OCI-LY7 (cell line): ENCODE results near the gene ZDHHC1. TPM values are rescaled to one million over a fixed set of nuclear protein-coding genes. Genes with fewer than 3 reads are reported as not detected.

Source experiments
- BruUV-seq: library from RNA; stranded (reverse); fragments of 400-500 nt; replicated peaks from 2 replicates; lab custom pipeline; 2021; lab: Mats Ljungman, UMichigan
- CTCF ChIA-PET: fragments of 300-600 bp; sonication (Branson Sonifier 250); formaldehyde crosslinking; loops from one replicate; lab custom pipeline; 2022; ENCODE audit warnings: antibody characterized with exemption; ENCODE audit not compliant: unreplicated experiment; lab: Charles Lee
- POLR2A ChIA-PET: fragments of 300-600 bp; sonication (Branson Sonifier 250); formaldehyde crosslinking; loops from one replicate; lab custom pipeline; 2022; ENCODE audit warnings: antibody characterized with exemption; lab: Charles Lee
- DNase-seq: peaks from one replicate; pipeline ENCODE4 v3.0.0-alpha.2; 2015; ENCODE audit warnings: low spot score
- H2AFZ ChIP-seq: fragments of 200-600 bp; sonication (generic), shearing (Covaris generic); 2 replicates; pipeline ENCODE4 v1.6.1; 2014; ENCODE audit warnings: mild to moderate bottlenecking, antibody characterized with exemption, low read length, moderate library complexity
- H3K27ac ChIP-seq: fragments of 200-600 bp; sonication (generic); 2 replicates; pipeline ENCODE4 v1.5.1; 2014; ENCODE audit warnings: mixed run types, low read depth, mild to moderate bottlenecking, moderate library complexity, low read length, inconsistent platforms; ENCODE audit not compliant: poor library complexity, severe bottlenecking
- H3K36me3 ChIP-seq: fragments of 200-600 bp; sonication (generic); 2 replicates; pipeline ENCODE4 v1.6.1; 2014; ENCODE audit warnings: mild to moderate bottlenecking, antibody characterized with exemption, low read length, moderate library complexity, mixed read lengths; ENCODE audit not compliant: insufficient read depth
- H3K4me1 ChIP-seq: fragments of 200-600 bp; sonication (generic); 2 replicates; pipeline ENCODE4 v1.5.1; 2014; ENCODE audit warnings: mild to moderate bottlenecking, low read length; ENCODE audit not compliant: insufficient read depth, poor library complexity, severe bottlenecking
- H3K4me2 ChIP-seq: fragments of 200-600 bp; sonication (generic); 2 replicates; pipeline ENCODE4 v1.6.1; 2014; ENCODE audit warnings: mild to moderate bottlenecking, low read length
- H3K4me3 ChIP-seq: fragments of 200-600 bp; sonication (generic); 2 replicates; pipeline ENCODE4 v1.5.1; 2014; ENCODE audit warnings: mild to moderate bottlenecking, low read depth, low read length; ENCODE audit not compliant: poor library complexity, severe bottlenecking
- H3K79me2 ChIP-seq: fragments of 200-600 bp; sonication (generic); 2 replicates; pipeline ENCODE4 v1.6.1; 2016; ENCODE audit warnings: low read depth, mild to moderate bottlenecking, low read length, moderate library complexity, mixed read lengths; ENCODE audit not compliant: insufficient read depth
- H3K9me2 ChIP-seq: fragments of 200-600 bp; sonication (generic); 2 replicates; pipeline ENCODE4 v1.6.1; 2016; ENCODE audit warnings: mild to moderate bottlenecking, low read length, mixed read lengths; ENCODE audit not compliant: insufficient read depth
- H3K9me3 ChIP-seq: fragments of 200-600 bp; sonication (generic); 2 replicates; pipeline ENCODE4 v1.6.1; 2014; ENCODE audit warnings: mild to moderate bottlenecking, mixed run types, low read length, mixed read lengths
- H4K20me1 ChIP-seq: fragments of 200-600 bp; sonication (generic); 2 replicates; pipeline ENCODE4 v1.6.1; 2014; ENCODE audit warnings: mild to moderate bottlenecking, antibody characterized with exemption, low read length, moderate library complexity, mixed read lengths; ENCODE audit not compliant: insufficient read depth
- EZH2phosphoT487 ChIP-seq: fragments of 200-600 bp; sonication (generic); IDR thresholded peaks from 2 replicates; pipeline ENCODE4 v1.6.1; 2018; ENCODE audit warnings: low read depth, borderline replicate concordance, mild to moderate bottlenecking, mixed run types, antibody characterized with exemption, low read length, moderate library complexity, mixed read lengths
- intact Hi-C: fragments of 100-400 bp; cut with micrococcal nuclease; formaldehyde crosslinking; loops from one replicate; pipeline ENCODE4 v1.10.0; 2022; ENCODE audit not compliant: unreplicated experiment
- total RNA-seq, 2 experiments: library from RNA; depleted of rRNA in 1 of 2; stranded (reverse); fragments of >200 nt in 1 of 2; shearing (Covaris generic) in 1 of 2; gene quantifications; 2 replicates each; pipeline ENCODE4 v1.2.3, GENCODE V29; 2014 to 2022
- TF ChIP-seq, protein P1 (sequence below): fragments of 200-600 bp; sonication (generic); conservative IDR thresholded peaks from 2 replicates; pipeline ENCODE4 v1.5.1; 2014; ENCODE audit warnings: mild to moderate bottlenecking, antibody characterized with exemption, low read length, moderate library complexity, mixed read lengths

Gene ZDHHC1
- total RNA-seq, 2 experiments from 2014 or later = not detected

DNA sequence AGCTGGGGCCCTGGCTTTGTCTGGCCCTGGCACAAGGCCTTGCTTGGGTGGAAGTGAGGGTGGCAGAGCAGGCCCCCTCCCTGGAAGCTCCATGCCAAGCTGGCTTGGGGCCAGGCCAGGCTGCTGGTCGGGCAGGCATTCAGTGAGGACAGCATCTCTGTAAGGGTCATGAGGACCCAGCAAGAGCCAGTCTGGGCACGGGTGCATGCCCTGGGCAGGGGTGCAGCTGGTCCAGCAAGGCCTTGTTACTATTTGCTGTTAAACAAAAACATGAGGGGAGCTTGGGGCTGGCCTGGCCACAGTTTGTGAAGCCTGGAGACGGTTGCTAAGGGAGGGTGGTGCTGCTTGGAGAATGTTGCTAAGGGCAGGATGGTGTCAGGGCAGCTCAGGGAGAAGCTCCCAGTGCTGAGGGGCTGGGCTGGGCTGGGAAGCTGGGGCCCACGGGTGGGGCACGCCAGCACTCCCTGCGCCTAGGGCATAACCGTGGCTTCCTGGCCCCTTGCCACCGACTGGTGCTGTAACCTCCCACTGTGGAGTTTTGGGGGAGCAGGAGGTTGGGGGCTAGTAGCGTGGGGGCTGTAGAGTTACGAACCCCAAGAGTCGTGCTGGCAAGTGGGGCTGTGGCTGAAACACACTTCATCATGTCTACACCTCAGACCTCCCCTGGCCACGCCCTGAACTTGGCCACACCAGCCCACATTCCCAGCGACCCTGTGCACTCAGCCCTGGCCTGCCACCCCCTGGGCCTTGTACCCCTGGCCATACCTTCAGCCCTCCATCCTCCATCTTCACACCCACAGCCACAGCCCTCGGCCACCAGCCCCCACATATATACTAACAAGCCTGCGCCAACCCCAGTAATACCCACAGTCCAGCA is 24.6 kb downstream of the ZDHHC1 start:
- H3K27ac ChIP-seq = no peak overlapping the region
- POLR2A ChIA-PET = interaction anchor here (0.5 kb wide), 1 partner anchor 851 kb away, joined by 6 read pairs; no protein-coding TSS in a partner anchor
- H3K4me3 ChIP-seq = no peak overlapping the region
- H3K79me2 ChIP-seq = no peaks in the 10 kb centered on the region
- CTCF ChIA-PET = no interaction called here
- no peaks in the 10 kb centered on the region for H3K9me2 ChIP-seq
- H3K9me3 ChIP-seq = no peaks in the 10 kb centered on the region
- no peak for DNase-seq
- intact Hi-C loops = no loop called here
- H2AFZ ChIP-seq = no peak overlapping the region
- BruUV-seq = no TSS peak
- no peaks in the 10 kb centered on the region for H4K20me1 ChIP-seq
- TF ChIP-seq, protein P1, sequence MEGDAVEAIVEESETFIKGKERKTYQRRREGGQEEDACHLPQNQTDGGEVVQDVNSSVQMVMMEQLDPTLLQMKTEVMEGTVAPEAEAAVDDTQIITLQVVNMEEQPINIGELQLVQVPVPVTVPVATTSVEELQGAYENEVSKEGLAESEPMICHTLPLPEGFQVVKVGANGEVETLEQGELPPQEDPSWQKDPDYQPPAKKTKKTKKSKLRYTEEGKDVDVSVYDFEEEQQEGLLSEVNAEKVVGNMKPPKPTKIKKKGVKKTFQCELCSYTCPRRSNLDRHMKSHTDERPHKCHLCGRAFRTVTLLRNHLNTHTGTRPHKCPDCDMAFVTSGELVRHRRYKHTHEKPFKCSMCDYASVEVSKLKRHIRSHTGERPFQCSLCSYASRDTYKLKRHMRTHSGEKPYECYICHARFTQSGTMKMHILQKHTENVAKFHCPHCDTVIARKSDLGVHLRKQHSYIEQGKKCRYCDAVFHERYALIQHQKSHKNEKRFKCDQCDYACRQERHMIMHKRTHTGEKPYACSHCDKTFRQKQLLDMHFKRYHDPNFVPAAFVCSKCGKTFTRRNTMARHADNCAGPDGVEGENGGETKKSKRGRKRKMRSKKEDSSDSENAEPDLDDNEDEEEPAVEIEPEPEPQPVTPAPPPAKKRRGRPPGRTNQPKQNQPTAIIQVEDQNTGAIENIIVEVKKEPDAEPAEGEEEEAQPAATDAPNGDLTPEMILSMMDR = no peak
- TF ChIP-seq EZH2phosphoT487 = no peak
- H3K4me1 ChIP-seq = no peaks in the 10 kb centered on the region
- H3K4me2 ChIP-seq = no peak overlapping the region
- H3K36me3 ChIP-seq = no peaks in the 10 kb centered on the region

DNA sequence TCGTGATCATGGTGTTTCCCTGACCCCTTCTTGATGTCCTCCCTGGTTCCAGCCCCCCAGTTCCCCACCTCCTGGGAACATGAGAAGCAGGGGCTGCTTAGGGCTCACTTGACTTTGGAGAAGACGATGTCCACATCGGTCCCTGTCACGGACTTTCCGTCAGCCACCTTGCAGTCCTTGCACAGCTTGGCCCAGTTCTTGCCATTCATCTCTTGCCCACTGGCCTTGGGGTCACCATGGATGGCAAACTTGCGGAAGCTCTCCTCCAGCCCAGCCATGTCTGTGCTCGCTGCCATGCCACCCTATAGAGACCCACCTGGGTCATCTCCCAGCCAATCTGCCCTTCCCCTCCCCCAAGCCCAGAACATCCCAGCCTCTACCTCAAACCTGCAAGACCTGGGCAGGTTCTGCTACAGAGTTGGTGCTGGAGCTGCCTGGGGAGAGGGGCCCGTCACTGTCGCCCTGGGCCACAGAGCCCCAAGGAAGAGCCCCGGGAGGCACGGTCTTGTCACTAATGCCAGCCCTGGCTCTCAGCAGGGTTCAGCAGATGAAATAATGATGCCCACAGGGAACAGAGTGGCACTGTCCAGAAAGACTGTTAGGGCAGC is 25.4 kb downstream of the ZDHHC1 start:
- CTCF ChIA-PET = no interaction called here
- BruUV-seq = no TSS peak
- no peaks in the 10 kb centered on the region for H3K4me1 ChIP-seq
- H3K27ac ChIP-seq = no peak overlapping the region
- no peaks in the 10 kb centered on the region for H3K9me3 ChIP-seq
- no peak overlapping the region for H3K4me3 ChIP-seq
- no peak overlapping the region for H2AFZ ChIP-seq
- no peak overlapping the region for H3K4me2 ChIP-seq
- H3K9me2 ChIP-seq = no peaks in the 10 kb centered on the region
- H4K20me1 ChIP-seq = no peaks in the 10 kb centered on the region
- no peak for DNase-seq
- intact Hi-C loops = no loop called here
- no peaks in the 10 kb centered on the region for H3K36me3 ChIP-seq
- no peaks in the 10 kb centered on the region for H3K79me2 ChIP-seq
- TF ChIP-seq, protein P1 = no peak
- no peak for TF ChIP-seq EZH2phosphoT487
- POLR2A ChIA-PET = interaction anchor here (0.5 kb wide), 1 partner anchor 851 kb away, joined by 6 read pairs; no protein-coding TSS in a partner anchor
